Vagina (tissue), 2 donors: ENCODE measurements around the gene AGBL5.

Experiments
- POLR2A ChIP-seq, 2 donors: fragments of 450-650 bp; IDR thresholded peaks; one replicate each; pipeline ENCODE4 v1.6.1; 2017; ENCODE audit warnings: antibody characterized with exemption in 2 of 2, mild to moderate bottlenecking in 2 of 2, moderate library complexity in 2 of 2
- TF ChIP-seq, protein P1 (sequence below), 3 experiments: fragments of 450-650 bp in 2 of 3; fragments of 200-600 bp in 1 of 3; sonication (generic) in 1 of 3; IDR thresholded peaks; one replicate each; pipeline ENCODE4 v1.5.1; 2017 to 2019; ENCODE audit warnings: antibody characterized with exemption in 3 of 3, mild to moderate bottlenecking in 2 of 3, moderate library complexity in 2 of 3

- TF ChIP-seq, protein P1, sequence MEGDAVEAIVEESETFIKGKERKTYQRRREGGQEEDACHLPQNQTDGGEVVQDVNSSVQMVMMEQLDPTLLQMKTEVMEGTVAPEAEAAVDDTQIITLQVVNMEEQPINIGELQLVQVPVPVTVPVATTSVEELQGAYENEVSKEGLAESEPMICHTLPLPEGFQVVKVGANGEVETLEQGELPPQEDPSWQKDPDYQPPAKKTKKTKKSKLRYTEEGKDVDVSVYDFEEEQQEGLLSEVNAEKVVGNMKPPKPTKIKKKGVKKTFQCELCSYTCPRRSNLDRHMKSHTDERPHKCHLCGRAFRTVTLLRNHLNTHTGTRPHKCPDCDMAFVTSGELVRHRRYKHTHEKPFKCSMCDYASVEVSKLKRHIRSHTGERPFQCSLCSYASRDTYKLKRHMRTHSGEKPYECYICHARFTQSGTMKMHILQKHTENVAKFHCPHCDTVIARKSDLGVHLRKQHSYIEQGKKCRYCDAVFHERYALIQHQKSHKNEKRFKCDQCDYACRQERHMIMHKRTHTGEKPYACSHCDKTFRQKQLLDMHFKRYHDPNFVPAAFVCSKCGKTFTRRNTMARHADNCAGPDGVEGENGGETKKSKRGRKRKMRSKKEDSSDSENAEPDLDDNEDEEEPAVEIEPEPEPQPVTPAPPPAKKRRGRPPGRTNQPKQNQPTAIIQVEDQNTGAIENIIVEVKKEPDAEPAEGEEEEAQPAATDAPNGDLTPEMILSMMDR (IDR thresholded peaks at IDR 0.05) = no peak
- no peak for TF ChIP-seq POLR2A (IDR thresholded peaks at IDR 0.05)
Observed at GRCh38 chr2:27084297-27085061, 33.0 kb downstream of the AGBL5 start.
